ENCODE data around the gene MEI1. TPM values are rescaled to one million over a fixed set of nuclear protein-coding genes. Genes with fewer than 3 reads are reported as not detected.

MEI1 gene
- total RNA-seq, 1 experiment from 2014 or later, result 0.35 TPM

DNA sequence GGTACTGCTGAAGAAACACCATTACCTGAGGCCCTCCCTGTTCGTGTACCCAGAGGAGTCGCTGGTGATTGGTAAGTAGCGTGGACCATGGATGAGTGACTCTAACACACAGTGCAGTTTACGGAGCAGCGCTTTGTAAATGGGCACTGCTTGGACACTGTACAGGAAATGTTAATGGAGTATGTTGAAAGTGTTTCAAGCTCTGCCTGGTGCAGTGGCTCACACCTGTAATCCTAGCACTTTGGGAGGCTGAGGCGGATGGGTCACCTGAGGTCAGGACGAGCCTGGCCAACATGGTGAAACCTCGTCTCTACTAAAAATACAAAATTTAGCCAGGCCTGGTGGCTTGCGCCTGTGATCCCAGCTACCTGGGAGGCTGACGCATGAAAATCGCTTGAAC is 48.5 kb upstream of the MEI1 start:
- POLR2A ChIA-PET, result interaction anchor here (0.6 kb wide), 1 partner anchor 71 kb away, joined by 5 read pairs; no protein-coding TSS in a partner anchor
- Mint-ChIP-seq H3K4me3 (no peak overlapping the region), H3K9me3 (no peaks in the 10 kb centered on the region), H3K36me3 (peaks cover 77% of the 10 kb centered on the region), H3K27ac (no peak overlapping the region), H3K4me1 (no peaks in the 10 kb centered on the region), H3K27me3 (ENCODE audit: low read depth) (no peaks in the 10 kb centered on the region)
- CTCF ChIA-PET, result interaction anchor here (0.6 to 2.1 kb wide), 3 partner anchors 16 to 251 kb away, joined by 3 to 9 read pairs (median 3); no protein-coding TSS in a partner anchor
- ATAC-seq (no peak), DNase-seq (ENCODE audit: low spot score) (no peak)
- TF ChIP-seq, protein P1, sequence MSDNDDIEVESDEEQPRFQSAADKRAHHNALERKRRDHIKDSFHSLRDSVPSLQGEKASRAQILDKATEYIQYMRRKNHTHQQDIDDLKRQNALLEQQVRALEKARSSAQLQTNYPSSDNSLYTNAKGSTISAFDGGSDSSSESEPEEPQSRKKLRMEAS (CRISPR knock-in tag; IDR thresholded peaks at IDR 0.05), result no peak
- TF ChIP-seq TEAD1 (CRISPR knock-in tag; IDR thresholded peaks at IDR 0.05) (no peak), ELF4 (CRISPR knock-in tag; IDR thresholded peaks at IDR 0.05; ENCODE audit: low read depth) (no peak), MYBL2 (CRISPR knock-in tag; IDR thresholded peaks at IDR 0.05) (no peak), ZBTB43 (CRISPR knock-in tag; IDR thresholded peaks at IDR 0.05) (no peak), TEAD4 (CRISPR knock-in tag; IDR thresholded peaks at IDR 0.05) (no peak), ZSCAN18 (CRISPR knock-in tag; IDR thresholded peaks at IDR 0.05) (no peak), ATF1 (CRISPR knock-in tag; IDR thresholded peaks at IDR 0.05) (no peak), PRDM15 (CRISPR knock-in tag; IDR thresholded peaks at IDR 0.05) (no peak), JUN (CRISPR knock-in tag; IDR thresholded peaks at IDR 0.05) (no peak), NFATC4 (CRISPR knock-in tag; IDR thresholded peaks at IDR 0.05) (no peak), JAZF1 (CRISPR knock-in tag; IDR thresholded peaks at IDR 0.05) (no peak), ZNF281 (CRISPR knock-in tag; IDR thresholded peaks at IDR 0.05) (no peak), NFE2L1 (CRISPR knock-in tag; IDR thresholded peaks at IDR 0.05) (no peak), HMGXB4 (CRISPR knock-in tag; IDR thresholded peaks at IDR 0.05) (no peak)
- TF ChIP-seq, protein P2, sequence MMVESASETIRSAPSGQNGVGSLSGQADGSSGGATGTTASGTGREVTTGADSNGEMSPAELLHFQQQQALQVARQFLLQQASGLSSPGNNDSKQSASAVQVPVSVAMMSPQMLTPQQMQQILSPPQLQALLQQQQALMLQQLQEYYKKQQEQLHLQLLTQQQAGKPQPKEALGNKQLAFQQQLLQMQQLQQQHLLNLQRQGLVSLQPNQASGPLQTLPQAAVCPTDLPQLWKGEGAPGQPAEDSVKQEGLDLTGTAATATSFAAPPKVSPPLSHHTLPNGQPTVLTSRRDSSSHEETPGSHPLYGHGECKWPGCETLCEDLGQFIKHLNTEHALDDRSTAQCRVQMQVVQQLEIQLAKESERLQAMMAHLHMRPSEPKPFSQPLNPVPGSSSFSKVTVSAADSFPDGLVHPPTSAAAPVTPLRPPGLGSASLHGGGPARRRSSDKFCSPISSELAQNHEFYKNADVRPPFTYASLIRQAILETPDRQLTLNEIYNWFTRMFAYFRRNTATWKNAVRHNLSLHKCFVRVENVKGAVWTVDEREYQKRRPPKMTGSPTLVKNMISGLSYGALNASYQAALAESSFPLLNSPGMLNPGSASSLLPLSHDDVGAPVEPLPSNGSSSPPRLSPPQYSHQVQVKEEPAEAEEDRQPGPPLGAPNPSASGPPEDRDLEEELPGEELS (CRISPR knock-in tag; IDR thresholded peaks at IDR 0.05), result no peak
- TF ChIP-seq, protein P3, sequence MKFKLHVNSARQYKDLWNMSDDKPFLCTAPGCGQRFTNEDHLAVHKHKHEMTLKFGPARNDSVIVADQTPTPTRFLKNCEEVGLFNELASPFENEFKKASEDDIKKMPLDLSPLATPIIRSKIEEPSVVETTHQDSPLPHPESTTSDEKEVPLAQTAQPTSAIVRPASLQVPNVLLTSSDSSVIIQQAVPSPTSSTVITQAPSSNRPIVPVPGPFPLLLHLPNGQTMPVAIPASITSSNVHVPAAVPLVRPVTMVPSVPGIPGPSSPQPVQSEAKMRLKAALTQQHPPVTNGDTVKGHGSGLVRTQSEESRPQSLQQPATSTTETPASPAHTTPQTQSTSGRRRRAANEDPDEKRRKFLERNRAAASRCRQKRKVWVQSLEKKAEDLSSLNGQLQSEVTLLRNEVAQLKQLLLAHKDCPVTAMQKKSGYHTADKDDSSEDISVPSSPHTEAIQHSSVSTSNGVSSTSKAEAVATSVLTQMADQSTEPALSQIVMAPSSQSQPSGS (CRISPR knock-in tag; IDR thresholded peaks at IDR 0.05; ENCODE audit: borderline replicate concordance, low read depth), result no peak

Measured in WTC11 (cell line).